ENCODE measurements around the gene SRMS. TPM values are rescaled to one million over a fixed set of nuclear protein-coding genes. Genes with fewer than 3 reads are reported as not detected.
A peak's percentile ranks its signal among the peaks of the same experiment; 100 is the strongest.

SRMS gene
- total RNA-seq, 1 donor from 2014 or later, result not detected

GRCh38 chr20:63578224-63579016 lies 30.9 kb upstream of the SRMS start:
- no peak for DNase-seq (ENCODE audit: extremely low spot score, unreplicated experiment)
- Mint-ChIP-seq H3K27ac (ENCODE audit: unreplicated experiment) (no peak overlapping the region), H3K27me3 (ENCODE audit: unreplicated experiment) (no peaks in the 10 kb centered on the region), H3K4me3 (ENCODE audit: unreplicated experiment) (no peak overlapping the region), H3K36me3 (ENCODE audit: unreplicated experiment) (no peaks in the 10 kb centered on the region), H3K9me3 (ENCODE audit: unreplicated experiment) (no peaks in the 10 kb centered on the region), H3K4me1 (ENCODE audit: unreplicated experiment) (peaks cover 21% of the 10 kb centered on the region)
- no peak for TF ChIP-seq CTCF (IDR thresholded peaks at IDR 0.05)

GRCh38 chr20:63577317-63577894 lies 29.9 kb upstream of the SRMS start:
- H3K9me3 Mint-ChIP-seq (ENCODE audit: unreplicated experiment), result no peaks in the 10 kb centered on the region
- DNase-seq (ENCODE audit: extremely low spot score, unreplicated experiment), result no peak
- H3K36me3 Mint-ChIP-seq (ENCODE audit: unreplicated experiment), result no peaks in the 10 kb centered on the region
- no peak for TF ChIP-seq CTCF (IDR thresholded peaks at IDR 0.05)
- H3K27me3 Mint-ChIP-seq (ENCODE audit: unreplicated experiment), result no peaks in the 10 kb centered on the region
- H3K4me1 Mint-ChIP-seq (ENCODE audit: unreplicated experiment), result peaks cover 15% of the 10 kb centered on the region
- no peak overlapping the region for H3K4me3 Mint-ChIP-seq (ENCODE audit: unreplicated experiment)
- no peak overlapping the region for H3K27ac Mint-ChIP-seq (ENCODE audit: unreplicated experiment)

DNA sequence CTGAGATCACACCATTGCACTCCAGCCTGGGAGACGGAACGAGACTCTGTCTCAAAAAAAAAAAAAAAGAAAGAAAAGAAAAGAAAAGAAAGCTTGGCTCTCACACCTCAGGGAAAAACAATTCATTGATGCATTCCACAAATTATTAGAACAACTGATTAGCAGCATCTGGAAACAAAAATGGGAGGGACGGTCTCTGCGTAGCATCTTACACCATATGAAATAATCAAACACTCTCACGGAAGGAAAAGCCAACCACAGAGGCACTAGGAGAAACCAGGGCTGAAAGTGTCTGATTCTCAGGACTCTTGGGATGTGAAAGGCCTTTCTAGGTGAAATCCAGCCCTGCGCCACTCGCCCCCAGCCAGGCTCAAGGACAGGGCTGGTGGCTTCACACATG lies 28.8 kb upstream of the SRMS start:
- Mint-ChIP-seq H3K4me1 (ENCODE audit: unreplicated experiment) (peaks cover 15% of the 10 kb centered on the region), H3K27me3 (ENCODE audit: unreplicated experiment) (no peaks in the 10 kb centered on the region), H3K9me3 (ENCODE audit: unreplicated experiment) (no peaks in the 10 kb centered on the region), H3K4me3 (ENCODE audit: unreplicated experiment) (no peak overlapping the region), H3K36me3 (ENCODE audit: unreplicated experiment) (no peaks in the 10 kb centered on the region), H3K27ac (ENCODE audit: unreplicated experiment) (no peak overlapping the region)
- TF ChIP-seq CTCF (IDR thresholded peaks at IDR 0.05), result no peak
- DNase-seq (ENCODE audit: extremely low spot score, unreplicated experiment), result no peak

- Mint-ChIP-seq H3K4me1 (ENCODE audit: unreplicated experiment) (peaks cover 15% of the 10 kb centered on the region), H3K4me3 (ENCODE audit: unreplicated experiment) (peak overlapping the region; percentile 35), H3K27ac (ENCODE audit: unreplicated experiment) (peak overlapping the region; percentile 62), H3K36me3 (ENCODE audit: unreplicated experiment) (no peaks in the 10 kb centered on the region), H3K9me3 (ENCODE audit: unreplicated experiment) (no peaks in the 10 kb centered on the region), H3K27me3 (ENCODE audit: unreplicated experiment) (no peaks in the 10 kb centered on the region)
- no peak for DNase-seq (ENCODE audit: extremely low spot score, unreplicated experiment)
- TF ChIP-seq CTCF (IDR thresholded peaks at IDR 0.05), result no peak
Observed at GRCh38 chr20:63574829-63575743, 27.5 kb upstream of the SRMS start.
